Smooth muscle cell (in vitro differentiated cells): ENCODE data around the gene RGMB. TPM values are rescaled to one million over a fixed set of nuclear protein-coding genes. Genes with fewer than 3 reads are reported as not detected.

Experiments
- DNase-seq: peaks from one replicate; lab custom pipeline; 2025; ENCODE audit not compliant: unreplicated experiment; lab: John Stamatoyannopoulos, UW
- H2AFZ ChIP-seq: fragments of 200-600 bp; sonication (generic); 2 replicates; pipeline ENCODE4 v1.6.0; 2016; ENCODE audit warnings: antibody characterized with exemption, low read depth, mild to moderate bottlenecking
- H3F3A ChIP-seq: fragments of 200-600 bp; sonication (generic); 2 replicates; pipeline ENCODE4 v1.6.0; 2017; ENCODE audit warnings: antibody characterized with exemption, low read depth
- H3K27ac ChIP-seq: fragments of 200-600 bp; sonication (generic); 2 replicates; pipeline ENCODE4 v1.5.1; 2016; ENCODE audit warnings: low read depth, mild to moderate bottlenecking
- H3K27me3 ChIP-seq: fragments of 200-600 bp; sonication (generic); 2 replicates; pipeline ENCODE4 v1.6.1; 2016; ENCODE audit warnings: low read depth, mild to moderate bottlenecking
- H3K36me3 ChIP-seq: fragments of 200-600 bp; sonication (generic); 2 replicates; pipeline ENCODE4 v1.5.1; 2016; ENCODE audit warnings: low read depth
- H3K4me1 ChIP-seq: fragments of 200-600 bp; sonication (generic); 2 replicates; pipeline ENCODE4 v1.5.1; 2016; ENCODE audit warnings: low read depth
- H3K4me2 ChIP-seq: fragments of 200-600 bp; sonication (generic); 2 replicates; pipeline ENCODE4 v1.6.0; 2016; ENCODE audit warnings: mild to moderate bottlenecking
- H3K4me3 ChIP-seq: fragments of 200-600 bp; sonication (generic); 2 replicates; pipeline ENCODE4 v1.5.1; 2016; ENCODE audit warnings: mild to moderate bottlenecking
- H3K79me2 ChIP-seq: fragments of 200-600 bp; sonication (generic); 2 replicates; pipeline ENCODE4 v1.6.0; 2016; ENCODE audit warnings: low read depth, mild to moderate bottlenecking
- H3K9ac ChIP-seq: fragments of 200-600 bp; sonication (generic); 2 replicates; pipeline ENCODE4 v1.6.0; 2016; ENCODE audit warnings: low read depth
- H3K9me3 ChIP-seq: fragments of 200-600 bp; sonication (generic); replicated peaks from 2 replicates; pipeline ENCODE4 v1.5.1; 2016; ENCODE audit warnings: low read depth
- H4K20me1 ChIP-seq: fragments of 200-600 bp; sonication (generic); 2 replicates; pipeline ENCODE4 v1.6.0; 2016; ENCODE audit warnings: low read depth
- WGBS: methylation state at CpG from one replicate; pipeline ENCODE4 v1.1.7; 2016; ENCODE audit warnings: low lambda C conversion rate; 5-methylcytosine and 5-hydroxymethylcytosine counted together
- polyA plus RNA-seq: library from polyadenylated mRNA; unstranded; fragments of >200 nt; fragmentation: Nextera tagmentation; extraction: Ambion mirVana; gene quantifications from 2 replicates; pipeline ENCODE4 v1.2.1, GENCODE V29; 2016
- total RNA-seq: library from RNA; depleted of rRNA; stranded (reverse); fragments of >200 nt; gene quantifications from 2 replicates; pipeline ENCODE4 v1.2.3, GENCODE V29; 2014
- TF ChIP-seq, protein P1 (sequence below): fragments of 200-600 bp; sonication (generic); IDR thresholded peaks from 2 replicates; pipeline ENCODE4 v1.5.1; 2017; ENCODE audit warnings: borderline replicate concordance, mild to moderate bottlenecking, antibody characterized with exemption; ENCODE audit not compliant: insufficient read depth, poor library complexity, severe bottlenecking

Gene RGMB
- total and polyA plus RNA-seq, 2 experiments from 2014 or later: 8.0 to 11.2 TPM

DNA sequence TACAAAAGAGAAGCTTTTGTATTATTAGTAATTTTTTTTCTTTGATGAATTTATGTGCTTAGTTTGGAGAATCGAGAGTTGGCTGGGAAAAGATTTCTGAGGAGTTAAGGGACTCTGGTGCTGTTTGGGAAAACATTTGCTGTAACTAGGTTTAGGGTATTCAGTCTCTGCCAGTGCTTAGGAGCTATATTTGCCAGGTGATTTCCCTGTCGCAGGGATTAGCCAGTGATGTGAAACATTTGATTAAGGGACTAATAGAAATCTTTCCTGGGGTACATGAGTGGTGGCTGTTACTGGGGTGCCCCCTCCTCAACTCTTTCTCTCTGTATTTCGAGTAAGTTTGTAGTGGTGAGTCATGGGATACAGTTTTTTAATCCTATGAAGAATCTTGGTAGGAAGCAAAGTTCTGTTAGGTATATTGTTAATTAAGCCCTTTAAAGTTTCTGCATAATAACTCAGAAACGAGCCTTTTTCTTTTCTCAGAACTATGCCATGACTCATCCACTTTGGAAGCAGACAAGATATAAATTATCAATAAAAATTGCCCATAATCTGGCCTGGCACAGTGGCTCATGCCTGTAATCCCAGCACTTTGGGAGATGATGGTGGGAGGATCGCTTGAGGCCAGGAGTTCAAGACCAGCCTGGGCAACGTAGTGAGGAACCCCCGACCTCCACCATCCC is 18.6 kb downstream of the RGMB start:
- DNase-seq: no peak
- no peak overlapping the region for H3K4me2 ChIP-seq
- H3K79me2 ChIP-seq: peaks cover 21% of the 10 kb centered on the region
- H3F3A ChIP-seq: no peaks in the 10 kb centered on the region
- TF ChIP-seq, protein P1, sequence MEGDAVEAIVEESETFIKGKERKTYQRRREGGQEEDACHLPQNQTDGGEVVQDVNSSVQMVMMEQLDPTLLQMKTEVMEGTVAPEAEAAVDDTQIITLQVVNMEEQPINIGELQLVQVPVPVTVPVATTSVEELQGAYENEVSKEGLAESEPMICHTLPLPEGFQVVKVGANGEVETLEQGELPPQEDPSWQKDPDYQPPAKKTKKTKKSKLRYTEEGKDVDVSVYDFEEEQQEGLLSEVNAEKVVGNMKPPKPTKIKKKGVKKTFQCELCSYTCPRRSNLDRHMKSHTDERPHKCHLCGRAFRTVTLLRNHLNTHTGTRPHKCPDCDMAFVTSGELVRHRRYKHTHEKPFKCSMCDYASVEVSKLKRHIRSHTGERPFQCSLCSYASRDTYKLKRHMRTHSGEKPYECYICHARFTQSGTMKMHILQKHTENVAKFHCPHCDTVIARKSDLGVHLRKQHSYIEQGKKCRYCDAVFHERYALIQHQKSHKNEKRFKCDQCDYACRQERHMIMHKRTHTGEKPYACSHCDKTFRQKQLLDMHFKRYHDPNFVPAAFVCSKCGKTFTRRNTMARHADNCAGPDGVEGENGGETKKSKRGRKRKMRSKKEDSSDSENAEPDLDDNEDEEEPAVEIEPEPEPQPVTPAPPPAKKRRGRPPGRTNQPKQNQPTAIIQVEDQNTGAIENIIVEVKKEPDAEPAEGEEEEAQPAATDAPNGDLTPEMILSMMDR: no peak
- H4K20me1 ChIP-seq: peaks cover 48% of the 10 kb centered on the region
- no peak overlapping the region for H3K9ac ChIP-seq
- no peak overlapping the region for H3K4me3 ChIP-seq
- H3K27ac ChIP-seq: no peak overlapping the region
- no peaks in the 10 kb centered on the region for H3K4me1 ChIP-seq
- H3K9me3 ChIP-seq: no peaks in the 10 kb centered on the region
- H3K36me3 ChIP-seq: no peaks in the 10 kb centered on the region
- 81% methylated on average over 7 of the region's 7 CpGs for WGBS
- H3K27me3 ChIP-seq: no peaks in the 10 kb centered on the region
- no peak overlapping the region for H2AFZ ChIP-seq

DNA sequence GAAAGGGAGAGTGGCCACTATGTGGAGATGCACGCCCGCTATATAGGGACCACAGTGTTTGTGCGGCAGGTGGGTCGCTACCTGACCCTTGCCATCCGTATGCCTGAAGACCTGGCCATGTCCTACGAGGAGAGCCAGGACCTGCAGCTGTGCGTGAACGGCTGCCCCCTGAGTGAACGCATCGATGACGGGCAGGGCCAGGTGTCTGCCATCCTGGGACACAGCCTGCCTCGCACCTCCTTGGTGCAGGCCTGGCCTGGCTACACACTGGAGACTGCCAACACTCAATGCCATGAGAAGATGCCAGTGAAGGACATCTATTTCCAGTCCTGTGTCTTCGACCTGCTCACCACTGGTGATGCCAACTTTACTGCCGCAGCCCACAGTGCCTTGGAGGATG is 19.8 kb downstream of the RGMB start:
- H3F3A ChIP-seq: no peaks in the 10 kb centered on the region
- H3K79me2 ChIP-seq: peaks cover 14% of the 10 kb centered on the region
- H3K9ac ChIP-seq: no peak overlapping the region
- no peaks in the 10 kb centered on the region for H3K36me3 ChIP-seq
- WGBS: 98% methylated on average over 14 of the region's 14 CpGs
- H3K9me3 ChIP-seq: no peaks in the 10 kb centered on the region
- DNase-seq: no peak
- peaks cover 37% of the 10 kb centered on the region for H4K20me1 ChIP-seq
- no peak overlapping the region for H2AFZ ChIP-seq
- no peaks in the 10 kb centered on the region for H3K27me3 ChIP-seq
- TF ChIP-seq, protein P1: no peak
- H3K4me3 ChIP-seq: no peak overlapping the region
- H3K4me1 ChIP-seq: no peaks in the 10 kb centered on the region
- H3K4me2 ChIP-seq: no peak overlapping the region
- H3K27ac ChIP-seq: no peak overlapping the region

DNA sequence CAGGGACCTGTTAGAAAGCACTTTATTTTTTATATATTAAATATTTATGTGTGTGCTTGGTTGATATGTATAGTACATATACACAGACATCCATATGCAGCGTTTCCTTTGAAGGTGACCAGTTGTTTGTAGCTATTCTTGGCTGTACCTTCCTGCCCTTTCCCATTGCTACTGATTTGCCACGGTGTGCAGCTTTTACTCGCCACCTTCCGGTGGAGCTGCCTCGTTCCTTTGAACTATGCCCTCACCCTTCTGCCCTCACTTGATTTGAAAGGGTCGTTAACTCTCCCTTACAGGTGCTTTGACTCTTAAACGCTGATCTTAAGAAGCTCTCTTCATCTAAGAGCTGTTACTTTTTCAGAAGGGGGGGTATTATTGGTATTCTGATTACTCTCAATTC is 20.5 kb downstream of the RGMB start:
- no peaks in the 10 kb centered on the region for H3K36me3 ChIP-seq

More for the DNA sequence above, 20.5 kb downstream of the RGMB start:
- Histone ChIP-seq H3F3A (no peaks in the 10 kb centered on the region), H4K20me1 (peaks cover 30% of the 10 kb centered on the region), H3K4me1 (no peaks in the 10 kb centered on the region), H3K27me3 (no peaks in the 10 kb centered on the region), H3K4me3 (no peak overlapping the region), H3K9me3 (no peaks in the 10 kb centered on the region), H2AFZ (no peak overlapping the region), H3K4me2 (no peak overlapping the region), H3K27ac (no peak overlapping the region), H3K9ac (no peak overlapping the region), H3K79me2 (peaks cover 7% of the 10 kb centered on the region)
- WGBS: 92% methylated on average over 7 of the region's 7 CpGs
- no peak for DNase-seq
- TF ChIP-seq, protein P1: no peak
